GM21423 (cell line): Measurements from ENCODE around the gene TPO.
"Not testable (repeated sequence)": the region's sequence is repeated elsewhere in the genome, so short reads cannot be mapped to it uniquely, and the experiment has no call there.

Experiments used
- ATAC-seq: cut with Tn5 transposase; IDR thresholded peaks from one replicate; pipeline ENCODE4 v1.9.1; 2021; ENCODE audit warnings: mild to moderate bottlenecking, moderate library complexity; ENCODE audit not compliant: unreplicated experiment

TPO gene

DNA sequence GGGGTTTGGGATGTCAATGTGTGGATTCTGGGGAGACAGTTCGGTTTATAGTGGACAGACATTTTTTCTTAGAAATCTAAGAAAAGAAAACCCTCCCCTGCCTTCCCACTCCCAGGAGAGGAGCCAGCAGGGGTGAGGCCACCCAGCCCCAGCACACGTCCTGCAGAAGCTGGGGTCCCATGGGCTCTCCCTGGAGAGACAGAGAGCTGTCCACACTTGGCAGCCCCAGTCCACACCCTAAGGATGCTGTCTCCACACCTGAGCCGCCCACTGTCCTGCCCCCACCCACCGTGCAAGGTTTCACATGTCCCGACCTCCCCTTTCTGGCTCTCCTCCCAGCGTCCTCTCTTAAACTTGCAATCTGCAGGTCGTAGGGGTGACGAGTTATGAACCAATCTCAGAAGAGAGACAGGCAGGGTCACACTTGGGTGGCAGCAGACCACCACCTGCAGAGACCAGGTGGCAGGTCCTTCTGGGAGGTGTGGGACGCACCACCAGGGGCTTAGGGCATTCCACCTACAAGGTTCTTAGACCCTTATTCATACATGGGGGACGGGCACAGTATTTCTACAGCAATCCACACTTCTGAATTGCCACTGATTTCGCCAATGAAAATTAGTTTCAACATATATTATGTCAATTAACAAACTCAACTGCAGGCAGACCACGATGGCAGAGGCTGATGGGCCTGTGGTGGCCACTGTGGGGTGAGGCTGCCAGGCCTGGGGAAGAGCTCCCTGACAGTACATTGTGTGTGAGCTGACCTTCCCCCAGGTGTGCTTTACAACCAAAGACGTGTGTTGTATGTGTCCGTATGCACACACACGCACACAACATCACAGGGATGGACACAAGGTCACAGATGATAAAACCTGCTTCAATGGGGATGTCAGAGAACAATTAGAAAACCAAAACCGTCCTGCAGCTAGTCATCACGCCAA, 158.5 kb downstream of the TPO start:
- ATAC-seq = no peak

DNA sequence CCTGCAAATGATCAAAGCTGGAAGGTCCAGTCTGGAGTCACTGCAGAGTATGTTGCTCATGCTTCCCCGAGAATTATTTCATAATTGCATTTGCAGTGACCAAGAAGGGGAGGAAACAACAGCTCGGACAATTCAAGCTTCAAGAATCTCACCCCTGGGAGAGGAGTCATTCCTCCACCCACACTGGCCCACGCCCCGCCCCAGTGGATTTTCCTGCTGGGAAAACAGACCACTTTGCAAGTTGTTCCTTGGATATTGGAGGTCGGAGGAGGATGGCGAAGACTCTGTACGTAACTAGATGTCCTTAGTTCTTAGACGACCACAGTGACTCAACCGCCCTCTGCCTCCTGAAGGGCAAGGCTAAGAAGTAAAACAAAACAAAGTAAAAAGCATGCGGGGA, 159.4 kb downstream of the TPO start:
- ATAC-seq = no peak

GRCh38 chr2:1577846-1578245, 164.6 kb downstream of the TPO start:
- ATAC-seq = no peak

DNA sequence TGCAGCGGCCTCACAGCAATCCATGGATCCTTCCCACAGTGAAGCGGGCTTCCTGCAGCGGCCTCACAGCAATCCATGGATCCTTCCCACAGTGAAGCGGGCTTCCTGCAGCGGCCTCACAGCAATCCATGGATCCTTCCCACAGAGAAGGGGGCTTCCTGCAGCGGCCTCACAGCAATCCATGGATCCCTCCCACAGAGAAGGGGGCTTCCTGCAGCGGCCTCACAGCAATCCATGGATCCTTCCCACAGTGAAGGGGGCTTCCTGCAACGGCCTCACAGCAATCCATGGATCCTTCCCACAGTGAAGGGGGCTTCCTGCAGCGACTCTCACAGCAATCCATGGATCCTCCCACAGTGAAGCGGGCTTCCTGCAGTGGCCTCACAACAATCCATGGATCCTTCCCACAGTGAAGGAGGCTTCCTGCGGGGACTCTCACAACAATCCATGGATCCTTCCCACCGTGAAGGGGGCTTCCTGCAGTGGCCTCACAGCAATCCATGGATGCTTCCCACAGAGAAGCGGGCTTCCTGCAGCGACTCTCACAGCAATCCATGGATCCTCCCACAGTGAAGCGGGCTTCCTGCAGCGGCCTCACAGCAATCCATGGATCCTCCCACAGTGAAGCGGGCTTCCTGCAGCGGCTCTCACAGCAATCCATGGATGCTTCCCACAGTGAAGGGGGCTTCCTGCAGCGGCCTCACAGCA, 168.1 kb downstream of the TPO start:
- not testable (repeated sequence) for ATAC-seq

DNA sequence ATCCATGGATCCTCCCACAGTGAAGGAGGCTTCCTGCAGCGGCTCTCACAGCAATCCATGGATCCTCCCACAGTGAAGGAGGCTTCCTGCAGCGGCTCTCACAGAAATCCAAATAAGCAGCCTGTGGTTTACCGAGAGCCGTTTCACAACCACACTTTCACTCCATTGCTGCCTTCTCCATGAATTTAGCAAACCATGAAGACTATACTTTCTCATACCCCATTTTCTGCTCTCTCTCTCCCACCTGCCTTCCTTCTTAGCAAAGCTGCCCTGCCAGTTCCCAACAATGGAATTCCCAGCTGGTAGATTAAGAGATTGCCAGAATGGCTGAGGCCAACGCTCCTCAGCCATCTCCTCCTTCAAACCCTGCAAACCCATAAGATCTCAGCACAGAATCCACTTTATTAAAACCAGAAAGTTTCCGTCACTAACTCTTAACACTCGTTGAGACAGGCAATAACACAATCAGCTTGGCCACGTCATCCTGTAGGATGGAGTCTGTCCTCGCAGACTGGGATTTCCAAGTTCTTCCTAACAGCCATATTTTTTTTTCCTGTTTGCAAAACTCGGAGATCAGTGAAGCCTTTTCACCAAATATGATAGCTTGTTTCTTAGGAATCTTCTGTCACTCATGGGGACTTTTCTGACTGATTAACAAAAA, 168.8 kb downstream of the TPO start:
- ATAC-seq = no peak

DNA sequence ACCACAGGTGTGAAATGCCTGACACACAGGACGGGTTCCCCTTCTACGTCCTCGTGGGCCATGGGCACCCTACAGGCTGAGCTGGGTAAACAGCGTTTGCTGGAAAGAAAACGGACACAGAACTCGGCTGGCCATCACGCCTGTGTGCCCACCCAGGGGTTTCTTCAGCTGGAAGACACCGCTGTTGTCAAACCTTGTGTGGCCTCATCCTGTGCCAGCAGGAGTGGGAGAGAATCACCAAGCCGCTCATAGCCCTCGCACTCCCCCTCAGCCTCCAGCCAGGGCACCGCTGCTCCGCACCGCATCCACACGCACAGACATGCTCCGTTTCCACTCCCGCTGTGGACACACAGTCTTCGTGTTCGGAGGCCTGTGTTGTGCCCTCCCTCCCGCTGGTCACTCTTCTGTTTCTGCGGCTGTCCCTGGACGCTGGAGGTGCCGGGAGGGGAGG, 169.7 kb downstream of the TPO start:
- ATAC-seq = no peak

DNA sequence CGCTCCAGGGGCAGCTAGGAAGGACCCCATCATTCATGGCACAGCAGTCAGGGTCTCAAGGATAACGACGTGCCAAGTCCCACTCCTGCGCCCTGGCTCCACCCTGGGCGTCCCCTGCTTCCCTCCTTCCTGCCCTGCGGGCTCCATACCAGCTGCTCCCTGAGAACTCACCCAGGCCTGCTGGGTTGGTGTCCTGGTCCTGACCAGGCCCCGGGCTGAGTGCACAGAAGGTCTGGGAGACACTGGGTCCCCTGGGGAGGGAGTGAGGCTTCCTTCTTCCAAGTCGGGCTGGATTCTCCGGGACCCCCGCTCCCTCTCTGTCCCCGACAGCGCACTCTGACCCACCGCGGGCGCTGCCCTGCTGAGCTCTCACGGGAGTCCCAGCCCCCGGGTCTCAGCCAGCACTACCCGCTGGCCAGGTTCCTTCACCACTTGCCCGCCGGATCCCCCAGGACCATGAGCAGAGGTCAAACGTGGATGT, 170.8 kb downstream of the TPO start:
- no peak for ATAC-seq

GRCh38 chr2:1584691-1585485, 171.6 kb downstream of the TPO start:
- no peak for ATAC-seq

- no peak for ATAC-seq
Observed at GRCh38 chr2:1585635-1586034, 172.4 kb downstream of the TPO start.

GRCh38 chr2:1586251-1586922, 173.1 kb downstream of the TPO start:
- ATAC-seq = no peak

GRCh38 chr2:1586923-1587840, 173.9 kb downstream of the TPO start:
- ATAC-seq = no peak

DNA sequence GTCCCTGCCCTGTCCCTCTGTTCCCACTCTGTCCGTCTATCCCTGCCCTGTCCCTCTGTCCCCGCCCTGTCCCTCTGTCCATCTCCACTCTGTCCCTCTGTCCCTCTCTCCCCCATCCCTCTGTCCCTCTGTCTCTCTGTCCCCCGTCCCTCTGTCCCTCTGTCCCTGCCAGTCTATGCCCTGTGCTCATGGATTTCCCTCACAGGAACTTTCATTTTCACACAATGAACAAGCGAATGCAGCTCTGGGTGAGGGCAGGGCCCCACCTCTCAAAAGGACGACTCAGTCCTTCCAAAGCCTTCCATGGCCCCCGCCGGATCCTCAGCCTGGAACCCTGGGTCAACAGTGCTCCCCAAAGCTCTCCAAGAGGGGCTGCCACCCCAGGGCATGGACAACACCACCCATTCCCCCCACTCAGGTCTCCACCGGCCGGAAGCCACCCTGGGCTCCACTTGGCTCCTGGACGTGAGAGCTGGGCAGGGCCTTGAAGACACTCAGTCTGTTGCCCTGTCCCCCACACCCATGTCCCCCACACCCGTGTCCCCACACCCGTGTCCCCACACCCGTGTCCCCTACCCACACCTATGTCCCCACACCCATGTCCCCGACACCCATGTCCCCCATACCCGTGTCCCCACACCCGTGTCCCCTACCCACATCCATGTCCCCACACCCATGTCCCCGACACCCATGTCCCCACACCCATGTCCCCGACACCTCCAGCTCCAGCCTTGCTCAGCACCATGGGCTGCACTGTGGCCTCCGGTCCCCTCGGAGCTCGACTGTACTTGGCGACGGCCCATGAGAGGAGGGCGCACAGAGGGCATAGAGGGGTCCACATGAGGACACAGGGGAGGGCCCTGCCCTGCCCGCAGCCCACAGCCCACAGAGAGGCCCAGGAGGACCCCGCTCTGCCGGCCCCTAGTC, 175.1 kb downstream of the TPO start:
- no peak for ATAC-seq

GRCh38 chr2:1588978-1589621, 175.8 kb downstream of the TPO start:
- ATAC-seq = no peak

- ATAC-seq = no peak
Observed at GRCh38 chr2:1590596-1591460, 177.6 kb downstream of the TPO start.

DNA sequence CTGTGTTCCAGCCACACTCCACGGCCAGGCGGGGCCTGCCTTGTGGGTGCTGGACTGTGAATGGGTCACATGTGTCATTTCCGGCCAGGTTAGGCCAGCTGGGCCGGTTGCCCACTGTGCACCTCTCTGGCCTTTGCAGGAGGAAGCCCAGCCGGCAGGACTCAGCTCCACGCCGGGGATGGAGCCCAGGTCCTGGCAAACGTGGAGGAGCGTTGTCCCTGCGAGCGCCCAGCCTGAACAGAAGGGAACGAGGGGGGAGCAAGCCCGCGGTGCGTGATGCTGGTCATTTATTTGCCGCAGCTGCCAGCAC, 178.2 kb downstream of the TPO start:
- no peak for ATAC-seq
